ENCODE results near the gene MSANTD2.

MSANTD2 gene

GRCh38 chr11:124727474-124727873 is 72.7 kb downstream of the MSANTD2 start:
- DNase-seq = no peak

GRCh38 chr11:124725719-124726105 is 74.5 kb downstream of the MSANTD2 start:
- DNase-seq = peak in 1 of 2 donors; percentile 81

DNA sequence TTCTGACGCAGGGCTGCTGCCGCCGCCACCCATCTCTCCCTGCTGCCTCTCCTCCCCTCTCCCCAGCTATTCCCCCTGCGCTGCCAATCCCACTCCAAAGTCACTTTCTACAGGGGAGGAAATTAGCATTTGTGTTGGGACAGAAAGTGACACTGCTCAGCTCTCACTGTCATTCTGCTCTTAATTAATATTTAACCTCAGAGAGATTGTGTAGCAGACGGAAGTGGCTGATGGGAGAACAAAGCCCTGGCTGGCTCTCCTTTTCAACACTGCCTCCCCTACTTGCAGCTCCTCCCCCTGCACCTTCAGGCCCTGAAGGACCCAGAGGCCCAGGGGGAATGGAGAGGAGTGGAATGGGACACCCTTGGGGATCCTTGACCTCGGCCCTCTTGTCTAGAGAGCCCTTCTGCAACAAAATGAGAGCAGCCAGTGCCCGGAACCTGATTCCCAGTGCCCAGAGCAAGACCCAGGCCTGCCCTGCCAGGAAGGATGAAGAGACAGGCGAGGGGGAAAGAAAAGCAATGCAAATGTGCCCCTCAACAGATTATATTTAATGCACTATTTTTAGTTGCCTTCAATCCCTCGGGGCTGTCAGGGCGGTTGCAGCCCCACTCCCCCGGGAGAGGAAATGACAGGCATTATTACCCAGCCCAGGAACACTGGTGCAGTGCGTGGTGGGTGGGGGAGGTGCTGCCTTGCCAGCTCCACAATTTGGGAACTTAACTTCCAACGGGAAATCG is 75.1 kb downstream of the MSANTD2 start:
- DNase-seq = peak in 1 of 2 donors; percentile 21

DNA sequence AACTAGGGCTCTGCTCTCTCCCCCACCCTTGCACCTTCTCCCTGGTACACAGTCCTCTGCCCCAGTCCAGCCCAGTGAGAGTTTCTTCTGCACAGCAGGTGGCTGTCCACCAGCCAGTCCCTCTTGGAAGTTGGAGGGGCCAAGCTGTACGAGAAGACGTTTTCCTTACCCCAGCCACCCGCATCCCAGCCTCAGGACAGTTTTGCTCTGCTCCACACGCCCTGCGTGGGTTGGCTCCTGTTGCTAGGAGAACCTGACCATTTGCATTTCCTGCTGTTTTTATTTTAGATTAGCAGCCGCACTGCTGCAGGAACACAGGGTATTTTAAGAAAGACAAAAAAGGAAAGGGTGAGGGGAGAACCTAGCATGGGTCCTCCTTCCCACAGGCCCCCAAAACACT is 78.0 kb downstream of the MSANTD2 start:
- DNase-seq = no peak

DNA sequence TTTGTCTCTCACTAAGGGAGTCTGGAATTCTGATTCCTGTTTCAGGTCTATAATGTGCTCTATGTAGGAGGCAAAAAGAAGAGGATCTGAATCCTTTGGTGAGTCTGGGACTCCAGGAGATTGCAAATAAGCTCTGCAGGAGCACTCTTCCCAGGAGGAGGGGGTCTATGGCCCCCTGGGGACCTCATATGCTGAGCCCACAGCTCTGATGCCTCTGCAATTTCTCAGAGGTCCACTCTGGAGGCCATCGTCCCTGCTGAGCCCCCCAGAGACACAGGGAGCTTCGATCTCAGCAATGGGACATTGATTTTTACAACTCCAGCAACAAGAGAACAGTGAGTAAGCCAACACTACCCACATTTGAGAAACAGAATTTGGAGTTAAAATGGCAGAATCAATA is 80.7 kb downstream of the MSANTD2 start:
- DNase-seq = no peak

DNA sequence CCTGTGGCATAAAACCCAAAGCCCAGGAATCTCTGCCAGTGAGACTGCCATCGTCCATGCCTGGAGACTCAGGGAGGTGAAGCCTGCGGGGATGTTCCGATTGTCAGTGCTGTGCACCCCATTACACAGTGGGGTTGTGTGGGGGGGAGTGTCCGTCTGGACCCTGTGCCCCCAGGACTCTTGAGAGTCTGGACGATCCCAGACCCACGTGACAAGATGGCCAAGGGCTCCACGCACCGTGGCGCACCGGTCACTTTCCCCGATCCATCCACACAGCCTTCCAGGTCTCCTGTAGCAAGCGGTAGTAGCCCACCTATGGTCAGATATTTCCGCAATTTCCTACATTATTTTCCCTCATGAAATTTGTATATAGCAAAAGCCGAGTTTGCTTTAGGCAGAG is 81.4 kb downstream of the MSANTD2 start:
- no peak for DNase-seq

- peak in 1 of 2 donors; percentile 4 for DNase-seq
Measured at GRCh38 chr11:124717786-124718651, 82.2 kb downstream of the MSANTD2 start.

DNA sequence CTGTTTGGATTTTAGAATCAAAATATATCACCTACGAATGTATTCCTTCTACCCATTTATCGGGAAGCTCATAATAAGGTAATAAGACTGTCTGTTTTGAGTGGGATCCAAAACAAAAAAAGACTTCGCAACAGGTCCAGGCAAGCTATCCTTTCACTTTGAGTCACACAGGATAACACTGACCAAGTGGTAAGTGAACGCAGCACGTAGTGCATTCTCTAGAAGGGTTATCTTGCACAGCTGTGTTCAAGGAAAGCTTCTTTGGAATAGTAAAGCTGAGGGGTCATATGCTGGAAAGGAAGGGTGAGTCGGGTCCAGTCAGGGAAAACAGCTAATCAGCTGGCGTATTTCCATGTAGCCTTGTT is 82.8 kb downstream of the MSANTD2 start:
- no peak for DNase-seq

DNA sequence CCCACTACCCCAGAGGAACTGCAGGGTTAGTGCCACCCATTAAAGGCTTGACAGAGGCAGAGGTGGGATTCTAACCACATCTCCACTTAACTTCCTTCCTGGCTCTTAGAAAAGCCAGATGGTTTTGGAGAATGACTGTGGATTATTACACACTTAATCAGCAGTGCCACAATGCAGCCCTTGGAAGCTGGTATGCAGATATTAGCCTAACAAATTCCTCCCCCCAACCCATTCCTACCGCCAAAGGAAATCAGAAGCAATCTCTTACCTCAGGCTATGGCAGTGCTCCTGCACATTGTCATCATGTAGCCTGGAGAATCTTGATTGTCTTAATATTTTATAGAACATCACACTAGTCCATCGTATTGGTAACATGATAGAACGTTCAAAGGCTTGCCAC is 83.6 kb downstream of the MSANTD2 start:
- no peak for DNase-seq

All from bone marrow (tissue), 2 donors.